HEK293 (cell line): Measurements from ENCODE around the gene NOSIP.

Experiments used
- BCL11A ChIP-seq: fragments of 450-650 bp; formaldehyde crosslinking; IDR thresholded peaks from 2 replicates; pipeline ENCODE4 v1.5.1; 2016; ENCODE audit warnings: low read depth, missing biosample characterization, missing genetic modification characterization
- HIC1 ChIP-seq: fragments of 450-650 bp; formaldehyde crosslinking; IDR thresholded peaks from 2 replicates; pipeline ENCODE4 v1.5.1; 2016; ENCODE audit warnings: missing biosample characterization, missing genetic modification characterization
- KLF1 ChIP-seq: fragments of 450-650 bp; formaldehyde crosslinking; IDR thresholded peaks from 2 replicates; pipeline ENCODE4 v1.5.1; 2016; ENCODE audit warnings: missing biosample characterization, missing genetic modification characterization
- KLF8 ChIP-seq: fragments of 450-650 bp; formaldehyde crosslinking; IDR thresholded peaks from 2 replicates; pipeline ENCODE4 v1.5.1; 2016; ENCODE audit warnings: missing biosample characterization, missing genetic modification characterization
- PATZ1 ChIP-seq: fragments of 450-650 bp; formaldehyde crosslinking; IDR thresholded peaks from 2 replicates; pipeline ENCODE4 v1.5.1; 2016; ENCODE audit warnings: missing biosample characterization, missing genetic modification characterization
- SCRT2 ChIP-seq: fragments of 450-650 bp; formaldehyde crosslinking; IDR thresholded peaks from 2 replicates; pipeline ENCODE4 v1.5.1; 2016; ENCODE audit warnings: missing biosample characterization, missing genetic modification characterization
- SP7 ChIP-seq: fragments of 450-650 bp; formaldehyde crosslinking; IDR thresholded peaks from 2 replicates; pipeline ENCODE4 v1.5.1; 2016; ENCODE audit warnings: missing biosample characterization, missing genetic modification characterization
- ZBTB20 ChIP-seq: fragments of 450-650 bp; formaldehyde crosslinking; IDR thresholded peaks from 2 replicates; pipeline ENCODE4 v1.5.1; 2016; ENCODE audit warnings: missing biosample characterization, missing genetic modification characterization
- ZBTB44 ChIP-seq: fragments of 450-650 bp; IDR thresholded peaks from 2 replicates; pipeline ENCODE4 v1.5.1; 2018; ENCODE audit warnings: missing biosample characterization, mild to moderate bottlenecking, missing genetic modification characterization
- ZBTB6 ChIP-seq: fragments of 450-650 bp; formaldehyde crosslinking; IDR thresholded peaks from 2 replicates; pipeline ENCODE4 v1.5.1; 2017; ENCODE audit warnings: missing biosample characterization, missing genetic modification characterization
- ZNF133 ChIP-seq: fragments of 450-650 bp; formaldehyde crosslinking; IDR thresholded peaks from 2 replicates; pipeline ENCODE4 v1.5.1; 2016; ENCODE audit warnings: missing biosample characterization, missing genetic modification characterization
- ZNF138 ChIP-seq: fragments of 450-650 bp; formaldehyde crosslinking; IDR thresholded peaks from 2 replicates; pipeline ENCODE4 v1.5.1; 2016; ENCODE audit warnings: missing biosample characterization, missing genetic modification characterization, borderline replicate concordance
- ZNF148 ChIP-seq: fragments of 450-650 bp; formaldehyde crosslinking; IDR thresholded peaks from 2 replicates; pipeline ENCODE4 v1.5.0; 2017; ENCODE audit warnings: missing biosample characterization, missing genetic modification characterization, borderline replicate concordance
- ZNF184 ChIP-seq: fragments of 450-650 bp; IDR thresholded peaks from 2 replicates; pipeline ENCODE4 v1.5.1; 2018; ENCODE audit warnings: missing biosample characterization, mild to moderate bottlenecking, missing genetic modification characterization
- ZNF19 ChIP-seq: fragments of 450-650 bp; formaldehyde crosslinking; IDR thresholded peaks from 2 replicates; pipeline ENCODE4; 2016; ENCODE audit warnings: missing biosample characterization, missing genetic modification characterization, low read depth
- ZNF2 ChIP-seq: fragments of 450-650 bp; formaldehyde crosslinking; IDR thresholded peaks from 2 replicates; pipeline ENCODE4 v1.5.1; 2016; ENCODE audit warnings: missing biosample characterization, missing genetic modification characterization
- ZNF202 ChIP-seq: fragments of 450-650 bp; formaldehyde crosslinking; IDR thresholded peaks from 2 replicates; pipeline ENCODE4 v1.5.1; 2016; ENCODE audit warnings: missing biosample characterization, missing genetic modification characterization, borderline replicate concordance
- ZNF248 ChIP-seq: fragments of 450-650 bp; formaldehyde crosslinking; IDR thresholded peaks from 2 replicates; pipeline ENCODE4 v1.5.1; 2017; ENCODE audit warnings: missing biosample characterization, missing genetic modification characterization
- ZNF292 ChIP-seq: fragments of 450-650 bp; formaldehyde crosslinking; IDR thresholded peaks from 2 replicates; pipeline ENCODE4 v1.5.1; 2016; ENCODE audit warnings: low read depth, missing biosample characterization, missing genetic modification characterization, borderline replicate concordance
- ZNF354C ChIP-seq: fragments of 450-650 bp; formaldehyde crosslinking; IDR thresholded peaks from 2 replicates; pipeline ENCODE4 v1.5.1; 2016; ENCODE audit warnings: missing biosample characterization, missing genetic modification characterization, low read depth, borderline replicate concordance
- ZNF433 ChIP-seq: fragments of 450-650 bp; formaldehyde crosslinking; IDR thresholded peaks from 2 replicates; pipeline ENCODE4 v1.5.1; 2016; ENCODE audit warnings: missing biosample characterization, missing genetic modification characterization, low read depth
- ZNF521 ChIP-seq: fragments of 450-650 bp; formaldehyde crosslinking; IDR thresholded peaks from 2 replicates; pipeline ENCODE4 v1.5.1; 2017; ENCODE audit warnings: missing biosample characterization, mild to moderate bottlenecking, missing genetic modification characterization
- ZNF529 ChIP-seq: fragments of 450-650 bp; formaldehyde crosslinking; IDR thresholded peaks from 2 replicates; pipeline ENCODE4 v1.5.1; 2017; ENCODE audit warnings: missing genetic modification characterization, missing biosample characterization; ENCODE audit not compliant: insufficient replicate concordance
- ZNF548 ChIP-seq: fragments of 450-650 bp; formaldehyde crosslinking; IDR thresholded peaks from 2 replicates; pipeline ENCODE4 v1.5.1; 2016; ENCODE audit warnings: missing biosample characterization, missing genetic modification characterization
- ZNF571 ChIP-seq: fragments of 450-650 bp; formaldehyde crosslinking; IDR thresholded peaks from 2 replicates; pipeline ENCODE4 v1.5.0; 2017; ENCODE audit warnings: missing biosample characterization, missing genetic modification characterization
- ZNF585B ChIP-seq: fragments of 450-650 bp; formaldehyde crosslinking; IDR thresholded peaks from 2 replicates; pipeline ENCODE4 v1.5.1; 2016; ENCODE audit warnings: missing biosample characterization, missing genetic modification characterization
- ZNF692 ChIP-seq: fragments of 450-650 bp; formaldehyde crosslinking; IDR thresholded peaks from 2 replicates; pipeline ENCODE4 v1.5.1; 2016; ENCODE audit warnings: missing biosample characterization, missing genetic modification characterization
- ZNF768 ChIP-seq: fragments of 450-650 bp; formaldehyde crosslinking; IDR thresholded peaks from 2 replicates; pipeline ENCODE4 v1.5.1; 2018; ENCODE audit warnings: missing biosample characterization, mild to moderate bottlenecking, missing genetic modification characterization
- ZNF843 ChIP-seq: fragments of 450-650 bp; formaldehyde crosslinking; IDR thresholded peaks from 2 replicates; pipeline ENCODE4 v1.5.1; 2016; ENCODE audit warnings: missing biosample characterization, missing genetic modification characterization

NOSIP gene

GRCh38 chr19:49533551-49534488, 46.5 kb downstream of the NOSIP start (continued):
- TF ChIP-seq SP7 (tag by site-specific recombination), result peak; percentile 30; the same call in 1 of the 2 replicates
- no peak for TF ChIP-seq ZNF184 (tag by site-specific recombination)
- TF ChIP-seq ZNF529 (tag by site-specific recombination), result no peak
- no peak for TF ChIP-seq ZNF2
- TF ChIP-seq BCL11A (tag by site-specific recombination), result no peak
- no peak for TF ChIP-seq ZNF585B (tag by site-specific recombination)
- TF ChIP-seq ZBTB44 (tag by site-specific recombination), result no peak
- no peak for TF ChIP-seq PATZ1
- no peak for TF ChIP-seq ZNF248 (tag by site-specific recombination)
- no peak for TF ChIP-seq ZNF843 (tag by site-specific recombination)
- TF ChIP-seq ZNF148 (tag by site-specific recombination), result no peak
- no peak for TF ChIP-seq ZNF292 (tag by site-specific recombination)
- TF ChIP-seq HIC1 (tag by site-specific recombination), result no peak
- TF ChIP-seq ZBTB6 (tag by site-specific recombination), result no peak
- TF ChIP-seq KLF1 (tag by site-specific recombination), result peak; percentile 92
- no peak for TF ChIP-seq ZNF768 (tag by site-specific recombination)
- TF ChIP-seq ZBTB20 (tag by site-specific recombination), result peak; percentile 80
- TF ChIP-seq ZNF521 (tag by site-specific recombination), result no peak
- peak; percentile 86 for TF ChIP-seq KLF8 (tag by site-specific recombination)
- no peak for TF ChIP-seq ZNF354C (tag by site-specific recombination)
- TF ChIP-seq ZNF433 (tag by site-specific recombination), result no peak
- no peak for TF ChIP-seq ZNF571
- no peak for TF ChIP-seq ZNF202 (tag by site-specific recombination)
- TF ChIP-seq ZNF548 (tag by site-specific recombination), result no peak
- TF ChIP-seq ZNF133 (tag by site-specific recombination), result no peak
- no peak for TF ChIP-seq ZNF138 (tag by site-specific recombination)
- peak; percentile 34; the same call in 1 of the 2 replicates for TF ChIP-seq ZNF692 (tag by site-specific recombination)
- TF ChIP-seq ZNF19, result no peak
- TF ChIP-seq SCRT2 (tag by site-specific recombination), result 0 out of 2 replicates have a peak, but pooled peaks have one; percentile 10
